ENCODE measurements around the gene SEMA3C. TPM values are rescaled to one million over a fixed set of nuclear protein-coding genes. Genes with fewer than 3 reads are reported as not detected.

The SEMA3C gene
- total RNA-seq, 1 experiment from 2014 or later = 13.3 TPM

DNA sequence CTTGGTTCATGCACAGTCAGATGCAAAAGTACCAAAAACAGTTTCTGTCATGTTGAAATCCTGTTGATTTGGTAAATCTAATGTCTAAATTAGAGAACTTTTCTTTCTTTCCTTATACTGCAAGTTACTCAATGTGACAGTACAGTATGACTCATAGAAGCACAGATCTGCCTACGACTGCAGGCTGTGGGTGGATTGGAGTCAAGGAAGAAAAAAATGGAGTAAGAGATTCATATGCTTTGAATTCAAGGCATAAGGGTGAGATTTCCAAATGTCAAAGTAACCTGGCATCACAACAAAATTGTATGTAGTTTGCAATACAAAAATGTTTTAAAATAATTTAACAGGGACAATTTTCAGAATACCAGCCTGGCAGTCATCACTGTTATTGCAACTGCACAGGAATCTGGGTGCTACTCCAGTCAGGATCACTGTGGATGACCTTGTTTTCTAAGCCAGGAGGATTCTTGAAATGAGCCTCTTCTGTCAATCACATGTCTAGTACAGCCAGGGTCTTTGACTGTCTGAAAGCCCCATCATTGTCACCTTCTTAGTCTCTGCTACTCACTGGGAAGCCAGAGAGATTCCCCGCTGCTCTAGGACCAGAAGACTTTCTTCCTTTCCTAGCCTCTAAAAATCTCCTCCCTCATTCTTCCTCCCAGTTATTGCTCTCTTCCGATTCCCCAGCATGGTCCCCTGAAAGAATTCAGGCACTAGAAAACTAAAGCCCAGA lies 196.8 kb downstream of the SEMA3C start:
- peak overlapping the region; percentile 3 for H3K4me3 ChIP-seq (ENCODE audit: low read depth, low read length, poor library complexity, severe bottlenecking)
- BruUV-seq (replicated peaks) = no TSS peak
- H3K27me3 ChIP-seq (replicated peaks; ENCODE audit: insufficient read depth, low read depth, low read length, poor library complexity) = no peaks in the 10 kb centered on the region
- DNase-seq (ENCODE audit: low spot score) = peak; percentile 89
- intact Hi-C loops (cut with micrococcal nuclease; ENCODE audit: unreplicated experiment) = no loop called here
- H3K4me1 ChIP-seq (ENCODE audit: insufficient read depth, low read length, poor library complexity, severe bottlenecking) = peaks cover 39% of the 10 kb centered on the region
- TF ChIP-seq, protein P1, sequence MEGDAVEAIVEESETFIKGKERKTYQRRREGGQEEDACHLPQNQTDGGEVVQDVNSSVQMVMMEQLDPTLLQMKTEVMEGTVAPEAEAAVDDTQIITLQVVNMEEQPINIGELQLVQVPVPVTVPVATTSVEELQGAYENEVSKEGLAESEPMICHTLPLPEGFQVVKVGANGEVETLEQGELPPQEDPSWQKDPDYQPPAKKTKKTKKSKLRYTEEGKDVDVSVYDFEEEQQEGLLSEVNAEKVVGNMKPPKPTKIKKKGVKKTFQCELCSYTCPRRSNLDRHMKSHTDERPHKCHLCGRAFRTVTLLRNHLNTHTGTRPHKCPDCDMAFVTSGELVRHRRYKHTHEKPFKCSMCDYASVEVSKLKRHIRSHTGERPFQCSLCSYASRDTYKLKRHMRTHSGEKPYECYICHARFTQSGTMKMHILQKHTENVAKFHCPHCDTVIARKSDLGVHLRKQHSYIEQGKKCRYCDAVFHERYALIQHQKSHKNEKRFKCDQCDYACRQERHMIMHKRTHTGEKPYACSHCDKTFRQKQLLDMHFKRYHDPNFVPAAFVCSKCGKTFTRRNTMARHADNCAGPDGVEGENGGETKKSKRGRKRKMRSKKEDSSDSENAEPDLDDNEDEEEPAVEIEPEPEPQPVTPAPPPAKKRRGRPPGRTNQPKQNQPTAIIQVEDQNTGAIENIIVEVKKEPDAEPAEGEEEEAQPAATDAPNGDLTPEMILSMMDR (conservative IDR thresholded peaks at IDR 0.05; ENCODE audit: low read depth, low read length) = no peak
- no peak for TF ChIP-seq EZH2 (IDR thresholded peaks at IDR 0.05; ENCODE audit: borderline replicate concordance, low read depth, low read length, poor library complexity, severe bottlenecking)
- ChIA-PET CTCF (no interaction called here), POLR2A (ENCODE audit: low non-redundant PET) (interaction anchor here (0.6 kb wide), 1 partner anchor 180 kb away, joined by 3 read pairs; no protein-coding TSS in a partner anchor)
- H3K27ac ChIP-seq (ENCODE audit: low read depth, low read length, poor library complexity, severe bottlenecking) = no peak overlapping the region
- H3K9me3 ChIP-seq (ENCODE audit: low read depth, low read length, poor library complexity, severe bottlenecking) = no peaks in the 10 kb centered on the region
- H3K36me3 ChIP-seq (ENCODE audit: insufficient read depth, low read length, poor library complexity, severe bottlenecking) = no peaks in the 10 kb centered on the region

DNA sequence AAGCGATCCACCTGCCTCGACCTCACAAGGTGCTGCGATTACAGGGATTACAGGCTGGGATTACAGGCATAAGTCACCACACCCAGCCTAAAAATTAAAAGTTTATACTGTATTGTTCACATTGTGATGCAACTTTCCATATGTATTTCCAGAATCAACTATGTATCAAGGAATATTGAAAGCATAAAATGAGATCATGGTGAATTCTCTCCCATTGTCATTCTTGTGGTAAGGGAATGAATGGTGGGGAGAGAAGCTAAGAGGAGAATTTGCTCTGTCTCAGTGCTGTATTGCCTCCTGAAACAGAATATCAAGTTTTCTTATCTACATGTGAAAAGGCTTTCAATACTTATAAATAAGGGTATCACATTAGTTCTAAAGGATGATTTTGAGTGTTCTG lies 198.7 kb downstream of the SEMA3C start:
- no peaks in the 10 kb centered on the region for H3K36me3 ChIP-seq (ENCODE audit: insufficient read depth, low read length, poor library complexity, severe bottlenecking)
- TF ChIP-seq EZH2 (IDR thresholded peaks at IDR 0.05; ENCODE audit: borderline replicate concordance, low read depth, low read length, poor library complexity, severe bottlenecking) = no peak
- TF ChIP-seq, protein P1 (conservative IDR thresholded peaks at IDR 0.05; ENCODE audit: low read depth, low read length) = no peak
- H3K4me1 ChIP-seq (ENCODE audit: insufficient read depth, low read length, poor library complexity, severe bottlenecking) = peaks cover 31% of the 10 kb centered on the region
- DNase-seq (ENCODE audit: low spot score) = no peak
- H3K27ac ChIP-seq (ENCODE audit: low read depth, low read length, poor library complexity, severe bottlenecking) = no peak overlapping the region
- intact Hi-C loops (cut with micrococcal nuclease; ENCODE audit: unreplicated experiment) = no loop called here
- H3K4me3 ChIP-seq (ENCODE audit: low read depth, low read length, poor library complexity, severe bottlenecking) = no peak overlapping the region
- H3K9me3 ChIP-seq (ENCODE audit: low read depth, low read length, poor library complexity, severe bottlenecking) = no peaks in the 10 kb centered on the region
- no TSS peak for BruUV-seq (replicated peaks)
- ChIA-PET CTCF (no interaction called here), POLR2A (ENCODE audit: low non-redundant PET) (no interaction called here)
- H3K27me3 ChIP-seq (replicated peaks; ENCODE audit: insufficient read depth, low read depth, low read length, poor library complexity) = no peaks in the 10 kb centered on the region

DNA sequence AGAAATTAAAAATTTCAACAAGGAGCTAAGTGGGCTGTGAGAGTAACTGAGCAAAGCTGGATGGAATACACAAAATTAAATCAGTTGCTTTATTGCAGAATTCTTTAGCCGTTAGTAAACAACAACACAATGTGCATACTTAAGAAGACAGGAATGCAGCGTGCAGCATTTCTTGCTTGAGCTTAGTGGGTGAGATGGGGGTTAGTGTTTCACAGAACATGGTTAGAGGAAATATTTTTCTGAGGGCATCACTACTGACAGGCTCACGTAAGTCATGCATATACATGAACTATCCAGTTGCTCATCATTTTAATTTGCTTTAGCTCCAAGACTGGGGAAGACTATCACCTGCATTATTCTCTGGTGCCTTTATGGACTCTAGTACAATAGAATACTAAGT lies 199.6 kb downstream of the SEMA3C start:
- Histone ChIP-seq H3K4me1 (ENCODE audit: insufficient read depth, low read length, poor library complexity, severe bottlenecking) (peaks cover 23% of the 10 kb centered on the region), H3K9me3 (ENCODE audit: low read depth, low read length, poor library complexity, severe bottlenecking) (no peaks in the 10 kb centered on the region), H3K27me3 (replicated peaks; ENCODE audit: insufficient read depth, low read depth, low read length, poor library complexity) (no peaks in the 10 kb centered on the region), H3K4me3 (ENCODE audit: low read depth, low read length, poor library complexity, severe bottlenecking) (no peak overlapping the region), H3K36me3 (ENCODE audit: insufficient read depth, low read length, poor library complexity, severe bottlenecking) (no peaks in the 10 kb centered on the region), H3K27ac (ENCODE audit: low read depth, low read length, poor library complexity, severe bottlenecking) (no peak overlapping the region)
- intact Hi-C loops (cut with micrococcal nuclease; ENCODE audit: unreplicated experiment) = no loop called here
- ChIA-PET CTCF (no interaction called here), POLR2A (ENCODE audit: low non-redundant PET) (no interaction called here)
- no TSS peak for BruUV-seq (replicated peaks)
- no peak for TF ChIP-seq EZH2 (IDR thresholded peaks at IDR 0.05; ENCODE audit: borderline replicate concordance, low read depth, low read length, poor library complexity, severe bottlenecking)
- TF ChIP-seq, protein P1 (conservative IDR thresholded peaks at IDR 0.05; ENCODE audit: low read depth, low read length) = no peak
- DNase-seq (ENCODE audit: low spot score) = no peak

All from A673 (cell line).